Activated T-helper 1 cell treated with Interleukin-2 at 50 U/mL for 16 hours (primary cell): Measurements from ENCODE around the gene SLC16A12.

Experiments used
- DNase-seq: peaks from one replicate; pipeline ENCODE4 v3.0.0-alpha.2; 2020; ENCODE audit warnings: low read depth

The SLC16A12 gene

DNA sequence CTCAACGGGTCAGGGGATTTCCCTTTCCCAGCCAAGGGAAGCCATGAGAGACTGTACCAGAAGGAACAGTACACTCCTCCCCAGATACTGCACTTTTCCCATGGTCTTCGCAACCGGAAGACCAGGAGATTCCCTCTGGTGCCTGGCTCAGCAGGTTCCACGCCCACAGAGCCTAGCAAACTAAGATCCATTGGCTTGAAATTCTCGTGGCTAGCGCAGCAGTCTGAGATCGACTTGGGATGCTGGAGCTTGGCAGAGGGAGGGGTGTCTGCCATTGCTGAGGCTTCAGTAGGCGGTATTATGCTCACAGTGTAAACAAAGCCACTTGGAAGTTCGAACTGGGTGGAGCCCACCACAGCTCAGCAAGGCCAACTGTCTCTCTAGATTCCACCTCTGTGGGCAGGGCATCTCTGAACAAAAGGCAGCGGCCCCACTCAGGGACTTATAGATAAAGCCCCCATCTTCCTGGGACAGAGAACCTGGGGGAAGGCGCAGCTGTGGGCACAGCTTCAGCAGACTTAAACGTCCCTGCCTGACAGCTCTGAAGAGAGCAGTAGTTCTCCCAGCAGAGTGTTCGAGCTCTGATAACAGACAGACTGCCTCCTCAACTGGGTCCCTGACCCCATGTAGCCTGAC is 29.6 kb downstream of the SLC16A12 start:
- DNase-seq, result no peak

DNA sequence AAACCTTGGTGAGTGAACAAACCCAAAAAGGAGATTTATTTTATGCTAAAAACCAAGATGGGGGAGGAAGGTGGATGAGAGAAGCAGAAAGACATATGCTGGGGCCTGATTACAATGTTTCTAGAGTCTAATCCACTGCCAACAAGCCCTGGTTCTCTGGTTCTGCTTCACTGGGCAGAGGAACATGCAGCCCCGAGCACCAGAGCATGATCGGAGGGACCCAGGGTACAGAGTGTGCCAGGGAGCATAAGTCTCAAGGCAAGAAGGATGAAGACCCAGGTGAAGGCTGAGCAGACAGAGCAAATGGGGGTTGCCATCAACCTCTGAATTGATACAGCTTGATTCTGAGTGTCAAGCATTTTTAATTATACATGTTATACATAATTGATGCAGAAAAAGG is 30.7 kb downstream of the SLC16A12 start:
- no peak for DNase-seq

DNA sequence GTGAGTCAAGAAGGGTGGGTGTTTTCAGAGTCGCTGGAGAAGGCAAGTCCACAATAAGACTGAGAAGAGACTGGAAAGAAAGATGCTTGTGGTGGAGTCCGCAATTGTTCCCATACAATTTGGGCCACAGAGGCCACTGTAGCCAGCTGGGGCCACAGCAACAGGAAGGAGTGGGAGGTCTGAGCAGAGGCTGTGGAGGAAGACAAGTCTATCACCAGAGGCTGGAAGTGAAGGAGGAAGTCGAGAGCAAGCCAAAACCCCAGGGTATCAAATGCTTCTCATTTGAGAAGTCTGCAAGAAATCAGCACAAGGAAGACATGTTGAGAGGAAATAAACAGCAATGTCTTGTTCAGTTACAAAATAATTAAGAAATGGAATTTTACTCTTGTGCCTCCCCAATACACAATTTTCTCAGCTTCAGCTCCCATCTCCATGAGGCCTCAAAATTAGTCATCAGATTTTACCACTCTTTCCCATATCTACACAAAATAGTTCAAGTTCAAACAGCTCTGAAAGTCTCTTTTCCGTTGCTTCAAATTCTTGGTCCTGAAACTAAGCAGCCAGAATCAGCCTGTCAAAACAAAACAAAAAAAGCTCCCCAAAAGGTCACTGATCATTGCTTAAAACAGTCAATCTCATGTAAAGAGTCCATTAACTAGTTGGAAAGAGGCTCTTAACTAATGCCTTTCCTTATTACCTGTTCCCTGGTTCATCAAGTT is 31.6 kb downstream of the SLC16A12 start:
- DNase-seq, result no peak

GRCh38 chr10:89503151-89503550 is 32.2 kb downstream of the SLC16A12 start:
- DNase-seq, result no peak

- DNase-seq, result no peak
Measured at GRCh38 chr10:89502549-89502948, 32.8 kb downstream of the SLC16A12 start.

- DNase-seq, result no peak
Measured at GRCh38 chr10:89494575-89494974, 40.8 kb downstream of the SLC16A12 start.

DNA sequence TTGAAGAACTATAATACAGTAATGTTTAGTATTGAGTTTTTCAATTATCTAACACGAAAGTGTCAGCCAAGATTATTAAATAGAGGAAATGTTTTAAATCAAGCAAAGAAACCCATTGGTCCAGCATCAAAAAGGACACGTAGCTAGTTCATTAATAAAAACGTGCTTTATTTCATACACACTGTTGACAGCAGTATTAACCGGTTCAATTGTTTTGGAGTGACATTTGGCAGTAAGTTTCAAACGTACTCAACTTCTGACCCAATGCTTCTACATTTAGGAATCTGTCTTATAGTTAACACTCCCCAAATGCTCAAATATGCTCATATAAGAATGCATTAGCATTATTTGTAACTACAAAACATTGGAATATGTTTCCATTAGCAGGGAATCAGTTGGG is 41.3 kb downstream of the SLC16A12 start:
- DNase-seq, result no peak

DNA sequence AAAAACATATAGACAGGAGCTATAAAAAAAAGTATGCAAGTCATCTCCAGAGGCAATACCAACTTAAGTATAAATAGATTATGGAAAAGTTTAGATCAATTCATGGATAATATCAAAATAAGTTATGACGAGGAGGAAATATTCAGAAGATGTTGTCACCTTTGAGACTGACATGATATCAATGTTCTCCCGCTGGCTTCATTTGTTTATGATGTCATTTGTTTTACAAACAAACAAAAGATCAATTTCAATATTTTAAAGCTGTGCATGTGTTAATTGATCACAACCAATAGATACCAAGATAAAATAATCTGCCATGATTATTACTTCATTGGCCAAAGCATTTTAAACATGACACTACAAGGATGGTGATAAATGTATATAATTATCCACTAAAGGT is 43.5 kb downstream of the SLC16A12 start:
- DNase-seq, result no peak

- no peak for DNase-seq
Measured at GRCh38 chr10:89490596-89491335, 44.6 kb downstream of the SLC16A12 start.

DNA sequence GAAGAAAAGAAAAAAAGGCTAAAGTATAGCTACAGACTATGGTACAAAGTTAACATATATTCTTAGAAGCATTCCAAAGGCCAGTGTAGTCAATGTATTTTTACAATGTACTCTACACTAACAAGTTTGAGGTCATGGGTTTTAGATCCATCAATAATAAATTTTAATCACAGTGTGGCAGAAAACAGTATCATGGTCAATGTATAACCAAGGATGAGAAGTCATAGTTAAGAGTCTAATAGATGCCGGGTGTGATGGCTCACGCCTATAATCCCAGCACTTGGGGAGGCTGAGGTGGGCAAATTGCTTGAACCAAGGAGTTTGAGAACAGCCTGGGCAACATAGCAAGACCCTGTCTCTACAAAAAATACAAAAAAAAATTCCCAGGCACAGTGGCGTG is 53.1 kb downstream of the SLC16A12 start:
- DNase-seq, result no peak

DNA sequence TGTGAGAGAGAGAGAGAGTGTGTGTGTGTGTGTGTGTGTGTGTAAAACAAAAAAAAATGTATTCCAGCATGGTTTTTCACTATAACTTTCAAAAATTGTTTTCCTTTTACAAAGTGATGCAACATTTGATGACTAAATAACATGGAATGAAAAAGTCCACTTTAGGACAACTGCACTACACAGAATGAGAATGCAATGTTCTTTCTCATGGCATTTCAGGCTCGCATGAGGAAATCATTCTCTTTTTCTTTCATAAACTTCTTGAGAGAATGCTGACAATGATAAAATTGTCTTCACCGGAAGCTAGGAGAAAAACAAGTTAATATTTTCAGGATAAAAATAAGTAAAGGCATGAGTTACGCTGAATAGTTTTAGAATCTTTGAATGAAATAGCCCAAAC is 53.7 kb downstream of the SLC16A12 start:
- no peak for DNase-seq

- DNase-seq, result no peak
Measured at GRCh38 chr10:89479771-89480446, 55.5 kb downstream of the SLC16A12 start.

- DNase-seq, result no peak
Measured at GRCh38 chr10:89478739-89479654, 56.4 kb downstream of the SLC16A12 start.

DNA sequence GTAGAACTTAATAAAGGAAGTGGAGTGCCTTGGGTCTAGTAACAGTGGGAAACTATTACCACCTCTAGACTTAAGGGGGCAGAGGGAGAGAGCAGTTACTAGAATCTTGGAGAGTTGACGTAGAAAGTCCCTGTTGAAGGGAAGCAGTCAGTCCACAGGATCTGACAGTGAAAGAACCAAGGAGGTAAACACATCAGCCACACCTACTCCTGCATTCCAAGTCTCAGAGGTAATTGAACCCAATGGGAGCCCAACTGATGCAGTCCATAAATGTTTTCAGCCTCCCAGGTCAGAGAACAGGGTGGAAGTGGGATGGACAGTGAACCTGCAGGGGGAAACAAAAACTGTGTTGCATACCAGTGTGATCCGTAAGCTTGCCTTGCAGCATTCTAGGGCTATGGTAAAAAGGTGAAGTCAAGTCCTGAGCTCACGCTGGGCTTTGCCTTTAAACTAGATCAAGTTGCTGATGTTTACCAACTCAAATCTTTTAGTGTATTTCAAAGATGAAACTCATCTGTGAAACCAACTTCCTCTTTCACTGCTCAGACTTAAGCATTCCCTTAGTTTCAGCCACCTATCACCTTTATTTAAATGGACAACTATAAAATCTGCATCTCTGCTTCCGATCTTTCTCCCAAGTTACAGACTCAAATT is 57.2 kb downstream of the SLC16A12 start:
- DNase-seq, result no peak

DNA sequence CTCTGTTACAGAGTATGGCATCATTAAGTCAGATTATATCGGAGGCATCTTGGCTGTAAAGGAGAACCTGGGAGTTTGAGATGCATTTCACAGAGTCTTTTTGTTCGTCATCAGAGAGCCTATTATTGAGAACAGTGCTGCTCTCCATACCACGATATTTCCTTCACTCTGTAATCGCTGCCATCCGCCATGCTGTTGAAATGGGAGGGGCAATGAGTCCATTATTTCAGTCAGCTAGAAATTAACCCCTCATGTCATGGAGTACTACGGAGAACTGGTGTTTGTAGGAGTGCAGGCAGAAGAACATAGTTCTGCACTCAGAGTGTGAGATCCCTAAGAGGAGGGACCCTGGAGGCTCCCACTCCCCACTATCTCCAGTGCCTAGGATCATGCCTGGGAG is 59.2 kb downstream of the SLC16A12 start:
- DNase-seq, result no peak

- DNase-seq, result no peak
Measured at GRCh38 chr10:89475591-89475998, 59.8 kb downstream of the SLC16A12 start.

DNA sequence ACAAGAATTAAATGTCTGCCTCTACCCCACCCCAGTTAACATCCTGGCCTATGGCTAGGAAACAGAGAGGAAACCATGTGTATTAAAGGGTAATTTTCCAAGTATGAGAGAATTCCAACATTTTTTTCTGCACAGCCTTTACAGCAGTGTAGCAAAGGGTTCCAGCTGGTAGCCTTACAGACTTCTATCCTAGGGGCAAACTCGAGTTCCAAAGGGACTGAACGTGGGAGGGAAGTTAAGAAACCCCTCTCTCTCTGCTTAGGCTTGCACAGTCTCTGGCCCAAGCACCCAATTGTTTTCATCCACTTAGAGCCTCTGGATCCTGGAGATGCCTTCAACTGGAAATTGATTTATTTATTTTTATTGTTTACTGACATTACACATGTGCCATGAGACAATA is 60.3 kb downstream of the SLC16A12 start:
- no peak for DNase-seq

- no peak for DNase-seq
Measured at GRCh38 chr10:89474452-89474851, 60.9 kb downstream of the SLC16A12 start.

- no peak for DNase-seq
Measured at GRCh38 chr10:89471110-89471809, 64.1 kb downstream of the SLC16A12 start.

GRCh38 chr10:89470628-89471027 is 64.8 kb downstream of the SLC16A12 start:
- no peak for DNase-seq
